ENCODE data around the gene CATSPERB.
"Not testable (repeated sequence)": the region's sequence is repeated elsewhere in the genome, so short reads cannot be mapped to it uniquely, and the experiment has no call there.

The CATSPERB gene

DNA sequence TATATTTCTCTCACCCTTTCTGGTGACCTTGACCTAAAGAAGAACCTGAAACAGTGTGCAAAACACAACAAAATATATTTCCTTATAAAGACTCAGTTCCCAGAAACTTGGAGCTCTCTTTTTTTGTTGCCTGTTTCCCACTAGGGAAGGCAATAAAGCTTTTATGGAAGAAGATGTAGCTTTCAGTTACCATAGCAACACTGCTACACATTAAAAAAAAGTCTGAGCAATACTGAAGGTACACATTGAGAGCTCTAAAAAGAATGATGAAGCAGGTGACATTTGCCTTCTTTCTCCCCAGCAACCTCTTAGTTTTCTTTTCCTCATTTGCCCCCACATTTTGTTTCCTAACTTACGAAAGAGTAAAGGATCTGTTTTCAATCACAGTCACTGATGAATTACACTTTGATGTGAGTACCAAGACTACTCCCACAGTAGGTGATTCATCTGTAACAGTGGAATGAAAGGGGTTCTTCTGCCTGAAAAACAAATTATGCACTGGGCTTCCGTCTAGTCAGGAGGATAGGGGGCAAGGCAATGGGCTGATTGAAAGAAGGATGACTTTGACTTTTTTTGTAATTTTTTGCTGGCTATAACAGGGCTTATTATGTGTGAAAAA, 1.1 kb upstream of the CATSPERB start:
- no peak for DNase-seq

DNA sequence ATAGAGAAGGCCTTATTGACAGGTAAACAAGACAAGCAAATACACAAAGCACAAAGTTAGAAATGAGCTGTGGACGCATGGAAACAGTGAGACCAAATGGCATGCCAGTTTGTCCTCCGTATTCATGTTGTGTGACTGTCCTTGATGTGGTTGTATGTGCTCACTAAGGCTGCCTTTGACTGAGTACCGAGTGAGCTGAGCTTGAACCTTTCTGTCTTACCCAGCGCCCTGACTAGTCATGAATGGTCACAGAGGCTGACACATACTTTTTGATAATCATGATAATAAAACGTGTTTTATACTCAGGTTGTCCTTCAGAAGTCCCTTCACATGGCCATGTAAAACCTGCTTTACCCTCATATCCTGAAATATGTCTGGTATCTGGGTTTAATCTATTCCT, 553 bp upstream of the CATSPERB start:
- DNase-seq, result no peak

GRCh38 chr14:91731018-91731417, 868 bp downstream of the CATSPERB start:
- no peak for DNase-seq

DNA sequence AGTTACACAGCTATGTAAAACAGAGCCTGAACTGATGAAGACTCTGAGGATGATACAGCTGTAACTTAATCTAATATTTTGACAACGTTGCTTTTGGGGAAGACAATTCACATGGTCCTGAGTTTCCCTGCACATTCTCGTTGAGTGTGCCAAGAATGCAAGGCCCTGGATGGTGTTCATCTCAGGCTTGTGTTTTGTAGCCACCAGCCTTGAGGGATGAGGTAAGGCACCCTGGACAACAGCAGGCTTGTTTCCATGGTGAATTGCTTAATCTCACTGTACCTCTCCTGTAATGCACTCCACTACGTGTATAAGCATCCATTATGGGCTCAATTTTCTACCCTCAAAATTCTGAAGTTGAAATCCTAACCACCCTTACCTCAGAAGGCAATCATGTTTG, 2.1 kb downstream of the CATSPERB start:
- no peak for DNase-seq

DNA sequence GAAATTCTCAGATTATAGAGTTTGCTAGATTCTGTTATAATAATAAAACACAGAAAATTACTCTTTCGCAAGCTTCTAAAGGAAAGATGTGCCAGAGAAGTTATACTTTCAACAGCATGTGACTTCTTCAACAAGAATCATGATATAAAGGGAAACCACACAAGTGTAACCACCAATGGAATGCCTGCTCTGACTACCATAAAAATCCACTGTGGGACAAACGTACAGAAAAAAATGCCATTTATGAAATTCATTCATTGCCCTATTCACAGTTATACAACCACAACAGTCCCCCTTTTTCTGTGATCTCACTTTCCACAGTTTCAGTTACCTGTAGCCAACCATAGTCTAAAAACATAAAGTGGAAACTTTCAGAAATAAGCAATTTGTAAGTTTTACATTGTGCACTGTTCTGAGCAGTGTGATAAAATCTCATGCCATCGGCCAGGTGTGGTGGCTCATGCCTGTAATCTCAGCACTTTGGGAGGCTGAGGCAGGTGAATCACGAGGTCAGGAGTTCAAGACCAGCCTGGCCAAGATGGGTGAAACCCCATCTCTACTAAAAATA, 3.2 kb downstream of the CATSPERB start:
- DNase-seq, result peak; percentile 3

DNA sequence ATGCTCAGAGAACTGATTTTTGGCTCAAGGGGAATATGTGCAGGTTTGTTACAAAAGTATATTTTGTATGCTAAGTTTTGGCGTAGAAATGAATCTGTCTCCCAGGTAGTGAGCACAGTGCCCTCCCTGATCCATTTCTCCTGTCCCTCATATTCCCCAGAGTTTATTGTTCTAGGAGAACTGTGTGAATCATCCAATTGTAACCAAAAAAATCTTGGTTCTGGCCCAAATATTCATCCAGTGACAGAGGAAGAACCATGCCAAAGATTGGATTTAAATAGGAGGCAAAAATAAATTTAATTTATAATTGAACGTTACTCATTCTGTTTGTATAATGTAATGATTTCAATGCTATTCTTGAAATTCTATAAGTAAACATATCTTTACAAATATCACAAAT, 4.8 kb downstream of the CATSPERB start:
- peak; percentile 24 for DNase-seq

DNA sequence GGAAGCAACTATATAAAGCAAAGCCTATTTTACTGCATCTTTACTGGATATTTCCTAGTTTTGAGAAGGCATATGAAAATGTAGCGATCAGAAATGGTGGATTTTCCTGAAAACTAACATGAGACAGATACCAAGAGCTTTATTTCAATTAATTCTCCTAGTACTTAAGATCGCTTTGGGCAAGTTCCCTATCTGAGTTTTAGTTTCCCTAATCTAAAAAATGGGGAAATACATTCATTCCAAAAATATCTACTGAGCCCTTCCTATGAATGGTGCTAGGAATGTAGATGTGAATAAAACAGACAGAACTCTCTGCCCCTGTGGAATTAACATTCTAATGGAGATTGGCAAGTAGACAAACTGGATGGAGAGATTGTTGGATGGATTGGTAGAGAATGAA, 8.4 kb downstream of the CATSPERB start:
- no peak for DNase-seq

GRCh38 chr14:91722386-91722785, 9.5 kb downstream of the CATSPERB start:
- DNase-seq, result no peak

DNA sequence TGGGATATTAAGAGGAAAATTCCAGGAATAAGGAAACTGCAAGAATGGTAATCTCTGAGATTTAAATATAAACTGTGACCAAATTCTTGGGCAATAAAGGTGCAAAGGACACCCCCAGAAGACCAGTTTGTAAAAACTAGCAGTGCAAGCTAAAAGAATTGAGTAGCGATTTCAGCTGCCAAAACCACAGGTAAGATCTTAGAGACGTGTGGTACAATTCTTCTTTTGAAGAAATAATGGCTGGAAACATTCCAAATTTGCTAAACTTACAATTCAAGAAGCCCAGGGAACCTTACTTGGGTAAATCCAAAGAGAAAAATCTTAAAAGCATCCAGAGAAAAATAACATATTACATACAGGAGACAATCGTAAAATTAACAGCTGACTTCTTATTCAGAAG, 12.0 kb downstream of the CATSPERB start:
- no peak for DNase-seq

- no peak for DNase-seq
Observed at GRCh38 chr14:91716999-91717398, 14.9 kb downstream of the CATSPERB start.

GRCh38 chr14:91714805-91715204, 17.1 kb downstream of the CATSPERB start:
- no peak for DNase-seq

- DNase-seq, result no peak
Observed at GRCh38 chr14:91708795-91709194, 23.1 kb downstream of the CATSPERB start.

GRCh38 chr14:91706996-91707395, 24.9 kb downstream of the CATSPERB start:
- no peak for DNase-seq

DNA sequence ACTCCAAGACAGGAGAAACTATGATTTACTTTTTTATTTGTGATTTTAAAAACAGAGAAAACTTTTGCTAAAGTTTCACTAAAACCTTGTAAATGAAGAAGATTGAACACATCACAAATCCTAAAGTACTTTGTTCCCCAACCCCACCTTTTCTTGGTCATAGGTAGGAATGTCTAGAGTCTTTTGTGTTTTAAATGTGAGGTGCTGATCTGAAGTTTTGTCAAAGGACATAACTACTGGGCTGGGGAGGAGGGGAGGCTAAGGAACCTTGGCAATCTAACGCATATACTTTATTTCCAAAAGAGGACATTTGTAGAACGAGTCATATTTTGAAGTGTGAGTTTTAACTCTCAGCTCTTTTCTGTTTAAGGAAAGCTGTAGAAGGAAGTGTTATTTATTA, 37.2 kb downstream of the CATSPERB start:
- DNase-seq, result no peak

DNA sequence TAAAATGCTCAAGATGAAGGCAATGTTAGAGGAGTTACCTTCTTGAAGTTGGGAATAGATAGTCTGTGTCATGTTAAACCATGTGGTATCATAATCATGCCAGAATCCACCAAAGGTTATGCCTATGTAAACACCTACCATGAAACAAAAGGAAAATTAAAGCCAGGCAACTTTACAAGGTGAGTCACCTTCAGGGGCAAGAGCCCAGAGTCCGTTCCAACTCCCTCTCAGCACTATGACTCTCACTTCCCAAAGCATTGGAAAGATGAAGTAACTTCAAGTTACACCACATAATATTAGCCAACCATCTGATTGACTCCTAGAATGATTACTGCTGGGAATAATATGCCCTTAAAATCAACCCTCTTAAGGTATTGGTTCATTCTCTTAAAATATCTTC, 38.5 kb downstream of the CATSPERB start:
- no peak for DNase-seq

- no peak for DNase-seq
Observed at GRCh38 chr14:91692075-91692474, 39.8 kb downstream of the CATSPERB start.

GRCh38 chr14:91689608-91690007, 42.3 kb downstream of the CATSPERB start:
- no peak for DNase-seq

DNA sequence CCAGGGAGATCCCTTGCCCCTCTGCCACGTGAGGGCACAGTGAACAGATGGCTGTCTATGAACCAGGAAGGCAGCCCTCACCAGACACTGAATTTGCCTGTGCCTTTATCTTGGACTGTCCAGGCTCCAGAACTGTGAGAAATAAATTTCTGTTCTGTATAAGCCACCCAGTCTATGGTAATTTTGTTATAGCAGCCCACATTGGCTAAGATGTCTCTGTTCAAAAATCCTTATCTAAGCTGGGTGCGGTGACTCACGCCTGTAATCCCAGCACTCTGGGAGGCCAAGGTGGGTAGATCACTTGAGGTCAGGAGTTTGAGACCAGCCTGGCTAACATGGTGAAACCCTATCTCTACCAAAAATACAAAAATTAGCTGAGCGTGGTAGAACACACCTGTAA, 44.5 kb downstream of the CATSPERB start:
- not testable (repeated sequence) for DNase-seq

GRCh38 chr14:91685600-91685999, 46.3 kb downstream of the CATSPERB start:
- no peak for DNase-seq

DNA sequence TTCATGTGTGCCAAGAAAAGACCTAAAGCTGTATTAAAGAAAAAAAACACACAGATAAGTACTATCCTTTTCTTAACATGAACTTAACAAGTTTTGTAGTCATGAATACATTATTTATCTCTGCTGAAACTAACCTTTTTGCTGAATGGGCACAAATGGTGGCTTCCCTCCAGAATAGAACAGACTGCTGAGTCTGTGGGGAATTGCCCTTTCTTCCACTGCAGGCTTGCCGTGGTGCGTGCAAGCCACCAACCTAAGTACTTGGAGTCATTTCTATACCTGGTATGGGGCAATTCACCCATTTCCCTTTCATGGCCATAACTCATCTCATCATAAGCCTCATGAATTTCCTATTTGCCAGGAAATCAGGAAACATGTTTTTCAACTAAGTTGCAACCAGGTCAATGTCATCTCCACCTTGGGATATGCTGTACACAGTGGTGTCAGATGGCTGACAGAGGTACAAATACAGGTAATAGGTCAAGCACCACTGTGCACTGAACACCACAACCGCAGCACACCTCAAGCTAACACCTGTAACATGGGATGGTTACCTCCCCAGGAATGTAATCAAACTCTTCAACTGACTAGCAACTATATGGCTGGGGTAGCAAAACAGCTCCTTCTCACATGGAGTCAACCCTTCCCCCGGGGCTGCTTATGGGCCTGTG, 49.9 kb downstream of the CATSPERB start:
- no peak for DNase-seq

- DNase-seq, result no peak
Observed at GRCh38 chr14:91681118-91681517, 50.8 kb downstream of the CATSPERB start.

- no peak for DNase-seq
Observed at GRCh38 chr14:91679273-91679672, 52.6 kb downstream of the CATSPERB start.

DNA sequence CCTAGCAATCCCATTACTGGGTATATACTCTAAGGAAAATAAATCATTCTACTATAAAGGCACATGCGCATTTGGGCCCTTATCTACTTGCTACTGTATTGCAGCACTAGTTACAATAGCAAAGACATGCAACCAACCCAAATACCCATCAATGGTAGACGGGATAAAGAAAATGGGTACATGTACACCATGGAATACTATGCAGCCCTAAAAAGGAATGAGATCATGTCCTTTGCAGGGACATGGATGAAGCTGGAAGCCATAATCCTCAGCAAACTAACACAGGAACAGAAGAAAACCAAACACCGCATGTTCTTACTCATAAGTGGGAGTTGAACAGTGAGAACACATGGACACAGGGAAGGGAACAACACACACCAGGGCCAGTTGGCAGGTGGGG, 54.2 kb downstream of the CATSPERB start:
- not testable (repeated sequence) for DNase-seq

DNA sequence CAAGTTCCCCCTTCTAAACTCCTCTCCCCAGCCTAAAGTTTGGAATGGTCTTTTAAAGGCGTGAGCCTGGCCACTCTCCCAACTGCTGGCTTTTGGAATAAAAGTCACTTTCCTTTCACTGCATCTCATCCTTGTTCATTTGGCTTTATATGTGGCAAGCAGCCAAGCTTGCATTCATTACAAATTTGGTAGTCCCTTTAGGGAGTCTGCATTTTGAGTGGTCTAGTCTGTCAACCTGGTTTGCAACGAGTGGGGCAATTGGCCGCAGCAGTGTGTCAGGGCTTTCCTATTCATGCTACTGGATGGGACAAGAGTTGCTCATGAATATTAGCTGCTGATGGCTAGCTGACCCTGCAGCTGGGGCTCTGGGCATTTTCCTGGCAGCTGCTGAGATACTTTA, 57.0 kb downstream of the CATSPERB start:
- no peak for DNase-seq

Data from fibroblast of skin of back (primary cell).